ENCODE results near the gene SLC30A3.
"Not testable (repeated sequence)": the region's sequence is repeated elsewhere in the genome, so short reads cannot be mapped to it uniquely, and the experiment has no call there.

The SLC30A3 gene

DNA sequence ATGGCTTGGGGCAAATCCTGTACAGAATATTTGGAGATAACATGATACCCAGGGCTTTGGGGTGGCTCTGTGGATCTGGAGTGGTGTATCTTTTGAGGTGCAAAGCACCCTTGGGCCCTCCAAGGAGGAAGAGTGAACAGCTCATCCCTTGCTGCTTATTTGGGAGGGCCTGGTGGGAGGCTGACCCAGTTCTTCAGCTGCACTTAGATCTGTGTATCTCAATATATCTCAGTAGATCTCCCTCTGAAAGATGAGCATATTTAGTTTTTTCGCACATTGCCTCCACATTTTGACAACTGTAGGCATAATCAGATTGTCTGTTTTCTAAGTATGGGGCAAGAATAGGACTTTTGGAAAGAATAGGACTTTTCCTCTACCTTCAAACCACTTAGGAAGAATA lies 22.1 kb upstream of the SLC30A3 start:
- DNase-seq, result no peak

DNA sequence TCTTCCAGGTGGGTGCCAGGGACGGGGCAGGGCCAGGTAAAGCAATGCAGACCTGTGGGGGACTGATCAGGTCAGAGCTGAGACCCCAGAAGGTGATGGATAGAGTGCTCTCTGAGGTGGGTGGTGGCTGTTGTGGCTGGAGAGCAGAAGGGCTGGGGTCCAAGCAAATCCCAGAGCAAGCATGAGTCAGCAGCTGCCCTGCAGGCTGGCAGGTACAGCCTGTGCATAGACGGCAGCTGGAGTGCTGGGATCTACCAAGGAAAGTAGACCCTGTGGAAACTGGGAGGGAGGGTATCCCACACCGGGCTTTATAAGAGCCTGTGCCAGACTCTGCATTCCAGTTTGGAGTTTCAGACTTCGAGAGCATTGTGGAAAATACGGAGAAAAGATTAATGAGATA lies 20.0 kb upstream of the SLC30A3 start:
- no peak for DNase-seq

GRCh38 chr2:27281855-27282559 lies 19.2 kb upstream of the SLC30A3 start, which contains the start of gene TRIM54:
Gene TRIM54, plus strand, starts transcription at chr2:27282429. Its CDS starts 303 bp downstream, at chr2:27282732.
- no peak for DNase-seq

- DNase-seq, result no peak
Measured at GRCh38 chr2:27281442-27281841, 18.6 kb upstream of the SLC30A3 start.

DNA sequence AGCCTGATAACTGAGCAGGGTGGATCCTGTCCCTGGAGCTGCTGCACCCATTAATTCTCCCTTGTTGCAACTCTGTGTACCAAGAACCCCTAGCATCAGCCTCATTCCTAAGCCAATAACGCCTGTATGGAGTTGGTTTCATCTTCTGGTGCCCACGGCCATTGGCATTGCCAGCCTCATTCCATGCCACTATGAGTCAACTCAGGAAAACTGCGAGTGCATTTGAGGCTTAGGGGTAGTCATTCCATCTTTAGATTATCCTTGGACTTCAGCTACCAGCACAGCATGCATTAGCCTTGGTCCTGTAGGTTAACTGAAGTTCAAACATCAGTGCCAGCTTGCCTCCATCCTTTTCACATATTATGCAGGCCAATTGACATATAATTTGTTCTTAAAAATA lies 18.0 kb upstream of the SLC30A3 start:
- no peak for DNase-seq

- no peak for DNase-seq
Measured at GRCh38 chr2:27278010-27278409, 15.2 kb upstream of the SLC30A3 start.

DNA sequence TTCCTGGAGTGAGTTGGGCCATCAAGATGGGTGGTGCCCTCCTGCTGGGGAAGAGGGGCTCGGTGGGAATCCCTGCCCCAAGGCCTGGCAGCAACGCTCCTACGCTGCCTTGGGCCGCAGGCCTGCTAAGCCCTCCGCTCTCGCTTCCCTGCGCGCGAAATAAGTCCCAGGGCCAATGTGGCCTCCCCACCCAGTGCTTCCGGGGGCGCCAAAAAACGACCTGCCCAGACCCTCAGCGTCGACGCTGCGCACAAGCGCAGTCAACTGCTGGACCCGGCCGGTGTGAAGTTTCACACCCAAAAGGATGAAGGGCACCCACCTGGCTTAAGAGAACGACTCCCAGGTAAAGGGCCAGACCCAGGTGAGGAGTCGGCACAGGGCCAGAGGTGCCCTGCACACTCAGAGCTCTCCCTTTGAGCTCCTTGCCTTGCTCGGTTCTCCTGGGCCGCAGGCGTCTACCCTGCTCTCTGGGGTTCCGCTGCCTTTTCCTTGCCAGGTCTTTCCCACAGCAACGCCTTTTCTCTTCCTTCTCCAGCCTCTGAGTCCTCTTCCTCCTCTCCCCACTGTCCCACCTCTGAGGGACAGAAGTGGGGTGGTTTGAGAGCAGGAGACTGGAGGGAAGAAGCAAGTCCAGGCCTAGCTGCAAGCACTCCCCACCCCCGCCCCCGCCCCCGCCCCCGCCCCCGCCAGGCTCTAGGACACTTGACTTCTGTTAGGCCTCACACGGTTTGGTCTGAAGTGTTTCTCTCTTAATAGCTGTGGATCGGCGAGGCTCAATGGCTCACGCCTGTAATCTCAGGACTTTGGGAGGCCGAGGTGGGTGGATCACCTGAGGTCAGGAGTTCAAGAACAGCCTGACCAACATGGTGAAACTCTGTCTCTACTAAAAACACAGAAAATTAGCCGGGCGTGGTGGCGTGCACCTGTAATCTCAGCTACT lies 12.6 kb upstream of the SLC30A3 start, which contains the start of gene DNAJC5G:
TSS of gene DNAJC5G (plus strand) at position 223 of the 940 bp plus-strand sequence. CDS start 1,296 bp downstream, outside the sequence.
- DNase-seq, result no peak

GRCh38 chr2:27272537-27273522 lies 10.0 kb upstream of the SLC30A3 start:
- not testable (repeated sequence) for DNase-seq

DNA sequence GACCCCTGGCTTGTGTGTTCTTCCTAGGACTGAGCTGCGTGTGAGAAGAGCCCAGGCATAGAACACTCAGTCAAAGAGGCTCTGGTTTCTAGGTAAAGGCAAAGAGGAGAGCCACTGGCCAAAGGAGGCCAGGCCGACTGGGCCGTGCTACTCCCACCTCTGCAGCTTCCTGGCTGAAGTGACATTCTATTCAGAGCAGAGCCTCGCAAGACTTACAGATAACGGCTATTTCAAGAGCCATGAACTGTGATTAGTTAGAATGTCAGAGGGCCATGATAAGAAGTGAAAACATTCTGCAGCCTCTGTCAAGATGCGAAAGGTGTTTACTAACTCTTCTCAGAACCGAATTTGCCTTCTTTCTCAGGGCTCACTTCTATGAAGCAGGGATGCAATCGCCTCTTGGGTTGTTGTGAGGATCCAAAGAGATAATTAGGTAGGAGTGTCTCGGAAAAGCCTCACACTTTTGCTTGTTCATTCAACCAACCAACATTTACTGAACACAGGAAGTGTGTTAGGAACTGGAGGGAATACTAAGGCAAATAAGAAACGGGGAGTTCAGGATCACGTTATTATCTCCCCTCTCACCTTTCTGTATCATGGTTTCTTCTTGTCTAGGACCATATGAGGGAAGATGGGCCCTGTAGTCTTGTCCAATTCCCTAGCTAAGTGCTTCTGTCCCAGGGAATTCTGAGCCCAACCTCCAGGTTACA lies 8.9 kb upstream of the SLC30A3 start:
- no peak for DNase-seq

- no peak for DNase-seq
Measured at GRCh38 chr2:27270670-27271069, 7.8 kb upstream of the SLC30A3 start.

DNA sequence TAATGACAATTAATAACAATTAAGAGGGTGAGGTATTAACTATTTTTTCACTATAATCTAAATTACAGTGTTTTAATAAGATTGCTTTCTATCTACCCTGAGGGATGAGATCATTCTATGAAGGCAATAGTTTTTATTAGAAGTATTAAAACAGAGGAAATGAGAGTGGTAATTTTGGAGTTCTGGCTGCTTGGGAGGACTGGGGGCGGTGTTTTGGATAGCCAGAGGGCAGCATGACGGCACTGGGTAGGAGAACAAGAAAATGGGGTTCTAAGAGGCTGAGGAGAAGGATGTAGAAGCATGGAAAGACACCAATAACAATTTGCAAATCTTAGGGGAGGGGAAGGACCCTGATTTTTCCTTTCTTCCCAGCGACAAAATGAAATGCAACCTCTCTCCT lies 7.3 kb upstream of the SLC30A3 start:
- DNase-seq, result no peak

GRCh38 chr2:27268296-27268695 lies 5.4 kb upstream of the SLC30A3 start:
- not testable (repeated sequence) for DNase-seq

DNA sequence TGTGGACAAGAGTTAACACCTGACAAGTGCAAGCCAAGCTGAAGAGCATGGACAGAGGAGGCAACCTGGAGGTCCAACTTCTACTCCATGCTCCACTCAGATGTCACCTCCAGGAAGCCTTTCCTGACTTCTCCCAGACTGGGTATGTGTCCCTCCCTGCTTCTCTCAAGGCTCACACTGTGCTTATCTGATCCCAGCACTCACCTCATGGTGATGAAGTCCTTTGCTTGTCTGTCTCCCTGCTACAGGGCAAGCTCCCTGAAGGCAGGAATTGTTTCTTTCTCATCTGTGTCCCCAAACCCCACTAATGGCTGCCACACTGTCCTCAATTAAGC lies 2.7 kb upstream of the SLC30A3 start:
- DNase-seq, result no peak

GRCh38 chr2:27264753-27265535 lies 2.1 kb upstream of the SLC30A3 start:
- DNase-seq, result peak; percentile 33

- no peak for DNase-seq
Measured at GRCh38 chr2:27264253-27264752, 1.5 kb upstream of the SLC30A3 start.

- peak; percentile 25 for DNase-seq
Measured at GRCh38 chr2:27263287-27264252, 723 bp upstream of the SLC30A3 start.

- DNase-seq, result no peak
Measured at GRCh38 chr2:27261926-27262298, 935 bp downstream of the SLC30A3 start.

DNA sequence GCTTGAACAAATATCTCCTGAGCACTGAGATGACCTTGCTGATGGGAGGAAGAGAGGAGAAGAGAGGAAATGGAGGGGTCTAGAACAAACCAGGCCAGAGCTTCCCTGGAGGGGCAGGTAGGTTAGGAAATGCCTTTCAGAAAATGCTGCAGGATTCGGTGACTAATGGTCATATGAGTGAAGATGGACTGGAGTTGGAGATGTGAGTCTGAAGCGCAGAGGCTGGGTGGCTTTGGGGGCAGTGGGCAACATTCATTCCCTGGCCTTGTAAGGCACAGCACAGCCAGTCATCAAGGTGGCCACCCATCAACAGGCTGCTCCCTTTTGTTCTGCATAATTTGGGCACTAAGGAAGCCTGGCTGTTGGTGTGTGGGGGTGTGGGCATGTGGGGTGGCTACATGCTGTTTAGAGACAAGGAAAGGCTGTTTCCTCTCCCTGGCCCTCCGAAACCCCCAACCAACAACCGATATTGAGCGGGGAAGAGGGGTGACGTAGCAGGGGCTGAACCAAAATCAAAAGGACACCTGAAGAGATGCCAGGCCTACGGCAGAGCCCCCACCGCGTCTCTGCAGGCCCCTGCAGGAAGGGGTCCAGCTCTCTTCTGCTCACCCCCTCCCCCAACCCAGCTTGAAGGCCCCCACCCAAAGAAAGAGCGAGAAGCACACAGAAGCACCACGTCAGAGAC lies 1.5 kb downstream of the SLC30A3 start:
- no peak for DNase-seq

- DNase-seq, result no peak
Measured at GRCh38 chr2:27258051-27258450, 4.8 kb downstream of the SLC30A3 start.
